Chondrocyte (in vitro differentiated cells): ENCODE results near the gene LMO2. TPM values are rescaled to one million over a fixed set of nuclear protein-coding genes. Genes with fewer than 3 reads are reported as not detected.

Experiments
- DNase-seq: peaks from one replicate; pipeline ENCODE4 v3.0.0; 2021; ENCODE audit warnings: mixed read lengths, low spot score
- H3K27ac Mint-ChIP-seq: one replicate; pipeline ENCODE4 v1.8.0; 2021; ENCODE audit warnings: mild to moderate bottlenecking, moderate library complexity, mixed read lengths; ENCODE audit not compliant: unreplicated experiment
- H3K27me3 Mint-ChIP-seq: 2 replicates; pipeline ENCODE4 v1.8.0; 2021; ENCODE audit warnings: low read depth, mixed read lengths
- H3K36me3 Mint-ChIP-seq: 2 replicates; pipeline ENCODE4 v1.8.0; 2021; ENCODE audit warnings: low read depth, mixed read lengths
- H3K4me1 Mint-ChIP-seq: 2 replicates; pipeline ENCODE4 v1.8.0; 2021; ENCODE audit warnings: low read depth, mild to moderate bottlenecking, mixed read lengths
- H3K4me3 Mint-ChIP-seq: one replicate; pipeline ENCODE4 v1.8.0; 2021; ENCODE audit warnings: mild to moderate bottlenecking, moderate library complexity, mixed read lengths; ENCODE audit not compliant: unreplicated experiment
- H3K9me3 Mint-ChIP-seq: 2 replicates; pipeline ENCODE4 v1.8.0; 2021; ENCODE audit warnings: low read depth, mixed read lengths
- CTCF ChIP-seq: fragments of 200-600 bp; sonication (generic); IDR thresholded peaks from 2 replicates; pipeline ENCODE4 v1.5.0; 2021; ENCODE audit warnings: antibody characterized with exemption, mild to moderate bottlenecking, moderate library complexity
- total RNA-seq: library from RNA; stranded (reverse); gene quantifications from 3 replicates; pipeline ENCODE4 v1.2.1, GENCODE V29; 2021

LMO2 gene
- total RNA-seq, 1 donor from 2014 or later, result not detected

GRCh38 chr11:33869481-33870422 is 22.1 kb downstream of the LMO2 start:
- DNase-seq, result no peak
- peak overlapping the region; percentile 82 for H3K4me3 Mint-ChIP-seq
- peaks cover 16% of the 10 kb centered on the region for H3K4me1 Mint-ChIP-seq
- no peak overlapping the region for H3K27ac Mint-ChIP-seq
- TF ChIP-seq CTCF, result no peak
- peaks cover 59% of the 10 kb centered on the region for H3K27me3 Mint-ChIP-seq
- H3K36me3 Mint-ChIP-seq, result no peaks in the 10 kb centered on the region
- no peaks in the 10 kb centered on the region for H3K9me3 Mint-ChIP-seq

- no peaks in the 10 kb centered on the region for H3K36me3 Mint-ChIP-seq
- H3K27ac Mint-ChIP-seq, result no peak overlapping the region
- peaks cover 58% of the 10 kb centered on the region for H3K27me3 Mint-ChIP-seq
- DNase-seq, result no peak
- no peaks in the 10 kb centered on the region for H3K9me3 Mint-ChIP-seq
- H3K4me1 Mint-ChIP-seq, result peaks cover 16% of the 10 kb centered on the region
- H3K4me3 Mint-ChIP-seq, result peak overlapping the region; percentile 42
- no peak for TF ChIP-seq CTCF
Measured at GRCh38 chr11:33868647-33869461, 23.0 kb downstream of the LMO2 start.

- no peaks in the 10 kb centered on the region for H3K36me3 Mint-ChIP-seq
- no peak overlapping the region for H3K27ac Mint-ChIP-seq
- H3K4me3 Mint-ChIP-seq, result peak overlapping the region; percentile 42
- no peak for DNase-seq
- peaks cover 16% of the 10 kb centered on the region for H3K4me1 Mint-ChIP-seq
- peaks cover 58% of the 10 kb centered on the region for H3K27me3 Mint-ChIP-seq
- H3K9me3 Mint-ChIP-seq, result no peaks in the 10 kb centered on the region
- no peak for TF ChIP-seq CTCF
Measured at GRCh38 chr11:33867996-33868646, 23.8 kb downstream of the LMO2 start.

- Mint-ChIP-seq H3K9me3 (no peaks in the 10 kb centered on the region), H3K27me3 (peaks cover 57% of the 10 kb centered on the region), H3K27ac (no peak overlapping the region), H3K4me1 (peaks cover 16% of the 10 kb centered on the region), H3K4me3 (no peak overlapping the region), H3K36me3 (no peaks in the 10 kb centered on the region)
- TF ChIP-seq CTCF, result no peak
- no peak for DNase-seq
Measured at GRCh38 chr11:33867561-33867960, 24.3 kb downstream of the LMO2 start.

- H3K4me1 Mint-ChIP-seq, result peaks cover 16% of the 10 kb centered on the region
- no peak for DNase-seq
- H3K36me3 Mint-ChIP-seq, result no peaks in the 10 kb centered on the region
- H3K4me3 Mint-ChIP-seq, result no peak overlapping the region
- no peaks in the 10 kb centered on the region for H3K9me3 Mint-ChIP-seq
- peaks cover 60% of the 10 kb centered on the region for H3K27me3 Mint-ChIP-seq
- no peak for TF ChIP-seq CTCF
- H3K27ac Mint-ChIP-seq, result no peak overlapping the region
Measured at GRCh38 chr11:33866936-33867335, 24.9 kb downstream of the LMO2 start.
